K562 (cell line): ENCODE results near the gene AQP9. TPM values are rescaled to one million over a fixed set of nuclear protein-coding genes. Genes with fewer than 3 reads are reported as not detected.

Experiments used
- CC2D1A ChIP-seq: fragments of 450-650 bp; IDR thresholded peaks from 2 replicates; pipeline ENCODE4 v1.6.1; 2017; ENCODE audit warnings: mild to moderate bottlenecking
- CSDE1 ChIP-seq, 2 experiments: fragments of 450-650 bp; IDR thresholded peaks; 2 replicates each; pipeline ENCODE4 v1.6.1; 2016; ENCODE audit warnings: mild to moderate bottlenecking in 1 of 2
- ETV6 ChIP-seq, 3 experiments: fragments of 150-350 bp in 1 of 3; sonication (generic) in 1 of 3; formaldehyde crosslinking in 1 of 3; IDR thresholded peaks; 2 replicates each; pipeline versions ENCODE4 v1.6.1 to v1.8.0; 2014 to 2022; ENCODE audit warnings: borderline replicate concordance in 2 of 3, low read depth in 2 of 3, antibody characterized with exemption in 1 of 3, low read length in 1 of 3, mild to moderate bottlenecking in 1 of 3, missing genetic modification reagents in 1 of 3
- FIP1L1 ChIP-seq: fragments of 200-400 bp; formaldehyde crosslinking; IDR thresholded peaks from 2 replicates; pipeline ENCODE4 v1.6.1; 2018; ENCODE audit warnings: mild to moderate bottlenecking, low read depth, low read length; ENCODE audit not compliant: poor library complexity, severe bottlenecking
- FOXM1 ChIP-seq, 2 experiments: fragments of 450-650 bp in 1 of 2; sonication (generic) in 1 of 2; formaldehyde crosslinking in 1 of 2; IDR thresholded peaks; 2 replicates each; pipeline versions ENCODE4 v1.6.1 to v1.9.0; 2017 to 2022; ENCODE audit warnings: low read depth in 2 of 2, mild to moderate bottlenecking in 2 of 2, missing genetic modification reagents in 1 of 2, moderate library complexity in 1 of 2
- HDAC6 ChIP-seq: IDR thresholded peaks from 2 replicates; pipeline ENCODE4 v1.6.1; 2012; ENCODE audit warnings: low read depth, mild to moderate bottlenecking, control low read depth, inconsistent platforms, low read length, moderate library complexity
- HMG20A ChIP-seq: fragments of 450-650 bp; formaldehyde crosslinking; conservative IDR thresholded peaks from 2 replicates; pipeline ENCODE4 v1.4.0; 2020; ENCODE audit warnings: mild to moderate bottlenecking, mixed read lengths
- KHSRP ChIP-seq: fragments of 450-650 bp; IDR thresholded peaks from 2 replicates; pipeline ENCODE4 v1.6.1; 2017
- KLF1 ChIP-seq: fragments of 450-650 bp; IDR thresholded peaks from 2 replicates; pipeline ENCODE4 v1.6.1; 2016; ENCODE audit warnings: missing genetic modification characterization, missing compliant biosample characterization
- NCOA6 ChIP-seq: fragments of 450-650 bp; IDR thresholded peaks from 2 replicates; pipeline ENCODE4 v1.6.1; 2017; ENCODE audit warnings: mild to moderate bottlenecking
- PHF8 ChIP-seq: fragments of 200-600 bp; sonication (generic); IDR thresholded peaks from 2 replicates; pipeline ENCODE4 v1.6.1; 2012; ENCODE audit warnings: mixed run types, mild to moderate bottlenecking, inconsistent platforms, low read length, moderate library complexity, borderline replicate concordance
- PHTF2 ChIP-seq: fragments of 250-450 bp; sonication (Bioruptor Pico); IDR thresholded peaks from 2 replicates; pipeline ENCODE4 v1.5.0; 2021; ENCODE audit warnings: mild to moderate bottlenecking
- RCOR1 ChIP-seq, 2 experiments: IDR thresholded peaks; 2 replicates each; pipeline ENCODE4 v1.6.1; 2012; ENCODE audit warnings: low read depth in 2 of 2, low read length in 2 of 2, borderline replicate concordance in 1 of 2, improper control_type of control experiment in 1 of 2
- SAFB ChIP-seq: fragments of 200-400 bp; formaldehyde crosslinking; IDR thresholded peaks from 2 replicates; pipeline ENCODE4 v1.6.1; 2017; ENCODE audit warnings: low read depth, low read length, borderline replicate concordance
- SMARCA4 ChIP-seq: fragments of 450-650 bp; IDR thresholded peaks from 2 replicates; pipeline ENCODE4 v1.6.1; 2016
- TGIF2 ChIP-seq: sonication (generic); formaldehyde crosslinking; IDR thresholded peaks from 2 replicates; pipeline ENCODE4 v1.8.1; 2022; ENCODE audit warnings: mild to moderate bottlenecking, missing genetic modification reagents, moderate library complexity
- ZKSCAN3 ChIP-seq: fragments of 250-450 bp; sonication (Bioruptor Pico); IDR thresholded peaks from 2 replicates; pipeline ENCODE4 v1.4.0; 2020
- ZNF146 ChIP-seq: IDR thresholded peaks from one replicate; pipeline ENCODE4 v1.6.1; 2018; ENCODE audit warnings: missing compliant biosample characterization; ENCODE audit not compliant: unreplicated experiment
- ZNF224 ChIP-seq: sonication (generic); formaldehyde crosslinking; IDR thresholded peaks from 2 replicates; pipeline ENCODE4 v1.8.0; 2022; ENCODE audit warnings: mild to moderate bottlenecking, missing genetic modification reagents
- polyA plus RNA-seq, 8 experiments: library from polyadenylated mRNA; depleted of rRNA in 4 of 8; stranded (reverse) in 5 of 8; unstranded in 3 of 8; fragments of >200 nt; fragmentation: Nextera tagmentation in 2 of 8; fragmentation: Illumina TruSeq in 1 of 8; extraction: Ambion mirVana in 2 of 8; extraction: Trizol in 1 of 8; gene quantifications; 2 replicates each; pipeline versions ENCODE4 v1.2.1 to v1.2.3, GENCODE V29; 2011 to 2014; ENCODE audit warnings: inconsistent platforms in 1 of 8, missing spikeins in 1 of 8
- total RNA-seq, 7 experiments: library from RNA; depleted of rRNA in 6 of 7; stranded (reverse); fragments of >200 nt in 6 of 7; fragmentation: Illumina TruSeq in 2 of 7; extraction: Trizol in 2 of 7; gene quantifications; 2 replicates each; pipeline versions ENCODE4 v1.2.1 to v1.2.3, GENCODE V29; 2011 to 2021; ENCODE audit warnings: low replicate concordance in 1 of 7
- TF ChIP-seq, protein P1 (sequence below), 2 experiments: fragments of 450-650 bp; conservative IDR thresholded peaks; 2 replicates each; pipeline ENCODE4 v1.6.1; 2017; ENCODE audit warnings: mild to moderate bottlenecking in 2 of 2, moderate library complexity in 2 of 2
- TF ChIP-seq, protein P2 (sequence below): fragments of 250-450 bp; sonication (Bioruptor Pico); IDR thresholded peaks from 2 replicates; pipeline ENCODE4 v1.4.0; 2020; ENCODE audit warnings: mild to moderate bottlenecking, moderate library complexity
- TF ChIP-seq, protein P3 (sequence below): fragments of 450-650 bp; IDR thresholded peaks from 2 replicates; pipeline ENCODE4 v1.7.0; 2016; ENCODE audit warnings: borderline replicate concordance
- TF ChIP-seq, protein P4 (sequence below): sonication (generic); formaldehyde crosslinking; IDR thresholded peaks from 2 replicates; pipeline ENCODE4 v1.8.1; 2023; ENCODE audit warnings: mild to moderate bottlenecking, missing genetic modification reagents

Gene AQP9
- total and polyA plus RNA-seq, 9 of the 15 experiments (the other 6 are each of a cell fraction or from before 2014, with no cell fraction given) = 0.04 to 0.33 (median 0.07) TPM; not detected in 4

DNA sequence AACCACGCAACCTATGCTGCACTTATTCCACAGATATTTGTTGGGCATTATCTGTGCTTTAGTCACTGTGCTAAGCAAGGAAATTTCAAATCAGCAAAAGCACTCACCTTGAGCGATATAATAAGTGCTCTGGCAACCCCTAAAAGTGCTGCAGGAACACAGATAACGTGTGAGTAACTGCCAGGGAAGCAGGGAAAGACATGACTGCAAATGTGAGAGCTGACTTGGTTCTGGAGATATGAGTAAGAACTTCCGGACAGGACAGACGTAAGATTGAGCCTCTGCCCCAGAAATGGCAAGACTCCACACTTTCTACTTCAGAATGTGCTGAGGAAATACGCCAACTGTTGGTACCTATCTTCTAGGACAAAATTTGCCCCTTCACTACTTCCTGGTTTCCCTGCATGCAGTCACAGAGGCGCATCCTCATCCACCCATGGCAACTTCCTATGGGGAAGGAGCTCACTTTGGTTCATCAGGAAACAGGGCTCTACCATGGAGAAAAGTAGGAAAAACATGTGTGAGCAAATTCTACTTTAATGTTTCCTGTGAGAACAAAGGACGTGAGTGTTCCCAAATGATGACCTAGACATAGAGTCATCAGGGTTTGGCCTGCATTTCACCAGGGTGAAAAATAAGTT is 41.7 kb downstream of the AQP9 start (continued):
- TF ChIP-seq, protein P1, sequence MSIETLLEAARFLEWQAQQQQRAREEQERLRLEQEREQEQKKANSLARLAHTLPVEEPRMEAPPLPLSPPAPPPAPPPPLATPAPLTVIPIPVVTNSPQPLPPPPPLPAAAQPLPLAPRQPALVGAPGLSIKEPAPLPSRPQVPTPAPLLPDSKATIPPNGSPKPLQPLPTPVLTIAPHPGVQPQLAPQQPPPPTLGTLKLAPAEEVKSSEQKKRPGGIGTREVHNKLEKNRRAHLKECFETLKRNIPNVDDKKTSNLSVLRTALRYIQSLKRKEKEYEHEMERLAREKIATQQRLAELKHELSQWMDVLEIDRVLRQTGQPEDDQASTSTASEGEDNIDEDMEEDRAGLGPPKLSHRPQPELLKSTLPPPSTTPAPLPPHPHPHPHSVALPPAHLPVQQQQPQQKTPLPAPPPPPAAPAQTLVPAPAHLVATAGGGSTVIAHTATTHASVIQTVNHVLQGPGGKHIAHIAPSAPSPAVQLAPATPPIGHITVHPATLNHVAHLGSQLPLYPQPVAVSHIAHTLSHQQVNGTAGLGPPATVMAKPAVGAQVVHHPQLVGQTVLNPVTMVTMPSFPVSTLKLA (conservative IDR thresholded peaks at IDR 0.05) = peak; percentile 33 to 59; a peak in 1 of 4 replicates
- TF ChIP-seq ZKSCAN3 (CRISPR knock-in tag) (no peak), NCOA6 (0 out of 2 replicates have a peak, but pooled peaks have one; percentile 30), SAFB (no peak), KHSRP (no peak; the same call in 1 of the 2 replicates), CSDE1 (IDR thresholded peaks at IDR 0.05) (no peak), FIP1L1 (no peak), PHTF2 (CRISPR knock-in tag) (no peak), KLF1 (tag) (no peak), ZNF146 (CRISPR knock-in tag) (no peak), ZNF224 (CRISPR knock-in tag) (no peak), PHF8 (no peak), HDAC6 (no peak), TGIF2 (CRISPR knock-in tag) (no peak), FOXM1 (IDR thresholded peaks at IDR 0.05; ENCODE audit: low read depth) (peak; percentile 90), FOXM1 (CRISPR knock-in tag; IDR thresholded peaks at IDR 0.05; ENCODE audit: low read depth) (no peak), HMG20A (CRISPR knock-in tag) (no peak), SMARCA4 (peak; percentile 97), CC2D1A (peak; percentile 81; the same call in 1 of the 2 replicates), RCOR1 (IDR thresholded peaks at IDR 0.05; ENCODE audit: borderline replicate concordance in 1 of 2, low read depth in 2 of 2, low read length in 2 of 2) (peak; percentile 50 to 87; a peak in 3 of 4 replicates), ETV6 (IDR thresholded peaks at IDR 0.05; ENCODE audit: borderline replicate concordance in 1 of 2, low read depth in 2 of 2, low read length in 1 of 2) (peak in 1 of 2 experiments; percentile 55; a peak in 2 of 4 replicates), ETV6 (CRISPR knock-in tag; IDR thresholded peaks at IDR 0.05; ENCODE audit: borderline replicate concordance) (no peak)
- TF ChIP-seq, protein P2, sequence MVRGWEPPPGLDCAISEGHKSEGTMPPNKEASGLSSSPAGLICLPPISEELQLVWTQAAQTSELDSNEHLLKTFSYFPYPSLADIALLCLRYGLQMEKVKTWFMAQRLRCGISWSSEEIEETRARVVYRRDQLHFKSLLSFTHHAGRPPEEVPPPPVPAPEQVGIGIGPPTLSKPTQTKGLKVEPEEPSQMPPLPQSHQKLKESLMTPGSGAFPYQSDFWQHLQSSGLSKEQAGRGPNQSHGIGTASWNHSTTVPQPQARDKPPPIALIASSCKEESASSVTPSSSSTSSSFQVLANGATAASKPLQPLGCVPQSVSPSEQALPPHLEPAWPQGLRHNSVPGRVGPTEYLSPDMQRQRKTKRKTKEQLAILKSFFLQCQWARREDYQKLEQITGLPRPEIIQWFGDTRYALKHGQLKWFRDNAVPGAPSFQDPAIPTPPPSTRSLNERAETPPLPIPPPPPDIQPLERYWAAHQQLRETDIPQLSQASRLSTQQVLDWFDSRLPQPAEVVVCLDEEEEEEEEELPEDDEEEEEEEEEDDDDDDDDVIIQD (CRISPR knock-in tag) = no peak
- TF ChIP-seq, protein P3, sequence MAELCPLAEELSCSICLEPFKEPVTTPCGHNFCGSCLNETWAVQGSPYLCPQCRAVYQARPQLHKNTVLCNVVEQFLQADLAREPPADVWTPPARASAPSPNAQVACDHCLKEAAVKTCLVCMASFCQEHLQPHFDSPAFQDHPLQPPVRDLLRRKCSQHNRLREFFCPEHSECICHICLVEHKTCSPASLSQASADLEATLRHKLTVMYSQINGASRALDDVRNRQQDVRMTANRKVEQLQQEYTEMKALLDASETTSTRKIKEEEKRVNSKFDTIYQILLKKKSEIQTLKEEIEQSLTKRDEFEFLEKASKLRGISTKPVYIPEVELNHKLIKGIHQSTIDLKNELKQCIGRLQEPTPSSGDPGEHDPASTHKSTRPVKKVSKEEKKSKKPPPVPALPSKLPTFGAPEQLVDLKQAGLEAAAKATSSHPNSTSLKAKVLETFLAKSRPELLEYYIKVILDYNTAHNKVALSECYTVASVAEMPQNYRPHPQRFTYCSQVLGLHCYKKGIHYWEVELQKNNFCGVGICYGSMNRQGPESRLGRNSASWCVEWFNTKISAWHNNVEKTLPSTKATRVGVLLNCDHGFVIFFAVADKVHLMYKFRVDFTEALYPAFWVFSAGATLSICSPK = no peak
- TF ChIP-seq, protein P4, sequence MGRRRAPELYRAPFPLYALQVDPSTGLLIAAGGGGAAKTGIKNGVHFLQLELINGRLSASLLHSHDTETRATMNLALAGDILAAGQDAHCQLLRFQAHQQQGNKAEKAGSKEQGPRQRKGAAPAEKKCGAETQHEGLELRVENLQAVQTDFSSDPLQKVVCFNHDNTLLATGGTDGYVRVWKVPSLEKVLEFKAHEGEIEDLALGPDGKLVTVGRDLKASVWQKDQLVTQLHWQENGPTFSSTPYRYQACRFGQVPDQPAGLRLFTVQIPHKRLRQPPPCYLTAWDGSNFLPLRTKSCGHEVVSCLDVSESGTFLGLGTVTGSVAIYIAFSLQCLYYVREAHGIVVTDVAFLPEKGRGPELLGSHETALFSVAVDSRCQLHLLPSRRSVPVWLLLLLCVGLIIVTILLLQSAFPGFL = no peak
